ACC112 (cell line): ENCODE data around the gene CDC20.
A peak's percentile ranks its signal among the peaks of the same experiment; 100 is the strongest.
"Not testable (repeated sequence)": the region's sequence is repeated elsewhere in the genome, so short reads cannot be mapped to it uniquely, and the experiment has no call there.

ENCODE experiments used
- H2AFZ ChIP-seq: fragments of 200-600 bp; sonication (generic); one replicate; pipeline ENCODE4 v1.6.0; 2017; ENCODE audit warnings: antibody characterized with exemption, low read length; ENCODE audit not compliant: unreplicated experiment
- H3K27ac ChIP-seq: fragments of 200-600 bp; sonication (generic); 2 replicates; pipeline ENCODE4 v1.5.1; 2014; ENCODE audit warnings: low read depth, mild to moderate bottlenecking, antibody characterized with exemption, low read length, moderate library complexity
- H3K27me3 ChIP-seq: fragments of 200-600 bp; sonication (generic); 2 replicates; pipeline ENCODE4 v1.6.1; 2014; ENCODE audit warnings: mild to moderate bottlenecking, antibody characterized with exemption, low read length, moderate library complexity, mixed read lengths; ENCODE audit not compliant: insufficient read depth
- H3K36me3 ChIP-seq: fragments of 200-600 bp; sonication (generic); 2 replicates; pipeline ENCODE4 v1.6.1; 2016; ENCODE audit warnings: mild to moderate bottlenecking, antibody characterized with exemption, low read length, moderate library complexity, mixed read lengths; ENCODE audit not compliant: insufficient read depth
- H3K4me1 ChIP-seq: fragments of 200-600 bp; sonication (generic); one replicate; pipeline ENCODE4 v1.6.1; 2016; ENCODE audit warnings: low read length, mixed read lengths; ENCODE audit not compliant: insufficient read depth, unreplicated experiment, control insufficient read depth
- H3K4me3 ChIP-seq: fragments of 200-600 bp; sonication (generic); 2 replicates; pipeline ENCODE4 v1.5.1; 2014; ENCODE audit warnings: mild to moderate bottlenecking, low read depth, low read length
- H3K79me2 ChIP-seq: fragments of 200-600 bp; sonication (generic); one replicate; pipeline ENCODE4 v1.6.0; 2016; ENCODE audit warnings: low read length; ENCODE audit not compliant: control insufficient read depth, unreplicated experiment, insufficient read depth

The CDC20 gene

DNA sequence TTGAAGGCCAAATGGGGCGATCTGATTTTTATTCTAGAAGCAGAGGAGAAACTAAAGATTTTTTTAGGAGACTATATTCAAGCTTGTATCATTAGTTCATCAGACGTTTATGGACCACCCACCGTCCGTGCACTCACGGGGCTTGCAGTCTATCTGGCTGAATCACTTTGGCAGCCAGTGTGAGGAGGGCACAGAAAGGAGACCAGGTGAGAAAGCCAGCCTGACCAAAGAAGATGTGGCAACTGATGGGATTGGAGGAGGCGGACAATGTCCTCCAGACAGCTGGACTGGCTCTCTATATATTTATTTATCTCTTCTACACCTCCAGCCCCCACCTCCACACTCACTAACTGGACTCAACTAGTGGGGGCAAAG is 9.9 kb downstream of the CDC20 start:
- peaks cover 50% of the 10 kb centered on the region for H3K4me1 ChIP-seq
- H3K27ac ChIP-seq = peak overlapping the region; percentile 23
- peaks cover 16% of the 10 kb centered on the region; the same call in 1 of the 2 replicates for H3K36me3 ChIP-seq
- H3K27me3 ChIP-seq = no peaks in the 10 kb centered on the region
- peaks cover 46% of the 10 kb centered on the region for H3K79me2 ChIP-seq
- peak overlapping the region; percentile 86 for H3K4me3 ChIP-seq
- H2AFZ ChIP-seq = no peak overlapping the region

DNA sequence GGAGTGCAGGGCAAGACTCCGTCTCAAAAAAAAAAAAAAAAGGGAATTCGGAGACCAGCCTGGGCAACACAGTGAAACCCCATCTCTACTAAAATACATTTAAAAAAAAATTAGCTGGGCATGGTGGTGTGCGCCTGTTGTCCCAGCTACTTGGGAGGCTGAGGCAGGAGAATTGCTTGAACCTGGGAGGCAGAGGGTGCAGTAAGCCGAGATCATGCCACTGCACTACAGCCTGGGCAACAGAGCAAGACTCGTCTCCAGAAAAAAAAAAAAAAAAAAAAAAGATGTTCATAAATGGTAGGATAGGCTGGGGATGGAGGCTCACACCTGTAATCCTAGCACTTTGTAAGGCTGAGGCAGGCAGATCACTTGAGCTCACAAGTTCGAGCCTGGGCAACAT is 11.0 kb downstream of the CDC20 start:
- H3K4me3 ChIP-seq, H2AFZ ChIP-seq, H3K27ac ChIP-seq, H3K36me3 ChIP-seq, H3K27me3 ChIP-seq: not testable (repeated sequence)
- H3K79me2 ChIP-seq = peaks cover 46% of the 10 kb centered on the region
- H3K4me1 ChIP-seq = peaks cover 54% of the 10 kb centered on the region

DNA sequence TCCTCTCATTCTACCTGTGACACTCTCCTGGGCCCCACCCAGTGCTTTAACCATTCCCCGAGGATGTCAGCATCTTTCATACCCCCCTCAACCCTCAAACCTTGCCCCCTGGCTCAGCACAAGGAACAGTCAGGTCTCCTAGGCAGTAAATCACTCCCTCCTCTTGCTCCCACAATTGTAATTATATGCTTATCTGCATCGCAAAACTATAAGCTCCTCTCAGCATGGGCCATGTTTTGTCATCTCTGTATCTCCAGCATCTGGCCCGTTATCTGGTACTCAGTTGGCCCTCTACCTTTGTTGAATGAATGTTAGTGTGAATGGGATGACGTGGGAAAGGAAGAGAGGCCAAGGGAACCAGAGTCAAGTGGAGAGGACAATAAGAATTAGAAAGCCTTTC is 11.8 kb downstream of the CDC20 start:
- no peaks in the 10 kb centered on the region for H3K27me3 ChIP-seq
- H3K27ac ChIP-seq = peak overlapping the region; percentile 92; the same call in 1 of the 2 replicates
- peaks cover 40% of the 10 kb centered on the region for H3K79me2 ChIP-seq
- no peaks in the 10 kb centered on the region for H3K36me3 ChIP-seq
- peaks cover 52% of the 10 kb centered on the region for H3K4me1 ChIP-seq
- H2AFZ ChIP-seq = no peak overlapping the region
- no peak overlapping the region for H3K4me3 ChIP-seq

DNA sequence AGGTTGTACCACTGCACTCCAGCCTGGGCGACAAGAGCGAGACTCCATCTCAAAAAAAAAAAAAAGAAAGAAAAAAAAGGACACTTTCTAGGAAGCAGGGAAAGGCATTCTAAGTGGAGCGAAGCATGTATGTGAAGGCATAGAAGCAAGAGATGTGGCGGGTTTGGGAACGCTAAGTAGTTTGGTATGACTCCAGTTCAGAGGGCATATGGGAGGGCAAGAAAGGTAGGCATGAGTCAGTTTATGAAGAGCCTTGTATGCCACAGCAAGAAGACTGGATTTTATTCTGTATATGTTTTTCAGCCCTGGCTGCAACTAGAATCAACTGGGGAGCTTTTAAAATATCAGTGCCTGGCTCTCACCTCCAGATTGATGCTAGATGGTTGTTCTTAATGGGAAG is 13.4 kb downstream of the CDC20 start:
- peak overlapping the region; percentile 23; the same call in 1 of the 2 replicates for H3K4me3 ChIP-seq

DNA sequence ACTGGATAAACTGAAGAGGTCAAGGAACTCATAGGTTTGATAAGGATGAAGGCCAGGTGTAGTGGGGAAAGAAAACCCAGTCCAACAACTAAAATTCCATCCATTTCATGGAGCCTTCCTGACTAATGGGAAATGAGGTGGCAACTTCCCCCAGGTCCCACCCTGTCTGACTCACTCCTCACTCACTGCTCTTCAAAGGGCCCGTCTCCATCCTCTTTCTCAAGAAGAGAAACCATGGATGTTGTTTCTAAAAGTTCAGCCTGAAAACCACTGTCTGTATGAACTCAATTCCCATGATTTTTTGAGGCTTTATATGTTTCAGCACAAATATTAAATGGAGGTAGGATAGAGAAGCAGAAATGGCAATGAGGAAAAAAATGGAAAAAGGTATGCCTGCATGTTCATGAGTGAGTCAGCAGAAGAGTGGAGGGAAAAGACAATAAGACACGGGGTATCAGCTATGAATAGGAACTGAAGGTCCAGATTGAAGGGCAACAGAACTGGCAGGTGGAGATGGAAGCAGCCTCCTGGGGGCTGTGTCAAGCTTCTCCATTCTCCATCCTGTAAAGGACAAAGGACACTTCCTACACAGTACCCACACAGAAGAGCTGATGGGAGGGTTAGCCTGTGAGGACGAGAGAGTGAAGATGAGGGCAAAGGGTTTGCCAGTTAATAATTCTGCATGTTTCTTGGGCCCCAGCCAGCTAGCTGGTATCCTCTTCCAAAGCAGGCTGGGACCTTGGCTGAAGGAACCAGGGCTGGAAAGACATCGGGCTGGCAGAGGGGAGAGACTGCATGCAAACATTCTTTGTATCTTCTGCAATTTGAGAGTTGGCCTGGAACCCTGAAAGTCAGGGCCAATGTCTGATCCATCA is 14.5 kb downstream of the CDC20 start:
- Histone ChIP-seq H3K36me3 (no peaks in the 10 kb centered on the region), H3K4me3 (peak overlapping the region; percentile 54), H3K79me2 (peaks cover 18% of the 10 kb centered on the region), H3K27ac (peak overlapping the region; percentile 92), H3K27me3 (no peaks in the 10 kb centered on the region), H2AFZ (peak overlapping the region; percentile 47), H3K4me1 (peaks cover 41% of the 10 kb centered on the region)

More for the DNA sequence above, 13.4 kb downstream of the CDC20 start:
- no peaks in the 10 kb centered on the region for H3K27me3 ChIP-seq
- peaks cover 41% of the 10 kb centered on the region for H3K4me1 ChIP-seq
- H2AFZ ChIP-seq = no peak overlapping the region
- peaks cover 24% of the 10 kb centered on the region for H3K79me2 ChIP-seq
- no peaks in the 10 kb centered on the region for H3K36me3 ChIP-seq
- peak overlapping the region; percentile 92 for H3K27ac ChIP-seq

DNA sequence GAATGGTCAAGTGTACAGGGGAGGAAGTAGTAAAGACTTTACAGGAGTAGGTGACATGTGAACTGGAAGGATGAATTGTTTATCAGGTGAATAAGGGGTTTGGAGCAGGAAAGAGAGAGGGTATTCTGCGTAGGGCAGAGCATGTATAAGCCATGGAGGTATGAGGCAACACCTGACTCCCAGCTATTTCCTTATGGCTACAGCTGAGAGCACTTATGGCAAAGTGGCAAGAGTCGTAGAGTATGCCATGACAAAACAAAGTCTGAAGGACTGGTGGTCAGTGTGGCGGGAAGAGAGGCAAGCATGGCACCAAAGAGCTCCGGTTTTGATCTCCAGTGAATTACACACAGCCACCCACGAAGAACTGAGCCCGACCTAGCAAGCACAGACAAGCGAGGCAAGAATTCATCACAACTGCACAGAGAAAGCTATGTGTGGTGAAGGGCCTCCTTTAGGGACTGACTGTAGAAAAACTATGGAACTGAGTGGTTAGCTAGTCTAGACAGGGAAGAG is 18.0 kb downstream of the CDC20 start:
- H3K36me3 ChIP-seq = no peaks in the 10 kb centered on the region

DNA sequence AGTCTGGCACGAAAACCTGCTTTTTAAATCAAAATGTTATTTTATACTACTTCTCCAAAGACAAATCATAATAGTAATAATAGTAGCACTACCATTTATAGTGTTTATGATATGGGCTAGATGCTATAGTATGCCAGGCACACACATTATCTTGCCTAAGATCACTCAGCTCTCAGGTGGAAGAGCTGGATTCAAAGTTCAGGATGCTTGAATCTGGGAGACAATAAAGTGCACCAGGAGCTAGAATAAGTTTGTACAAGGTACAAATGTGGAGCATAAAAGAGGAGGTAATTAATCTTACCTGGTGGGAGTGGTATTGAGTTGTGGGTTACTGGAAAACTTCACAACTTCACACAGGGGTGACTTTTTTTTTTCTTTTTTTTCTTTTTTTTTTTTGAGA is 19.1 kb downstream of the CDC20 start:
- Histone ChIP-seq H3K27me3 (no peaks in the 10 kb centered on the region), H3K27ac (no peak overlapping the region), H3K36me3 (no peaks in the 10 kb centered on the region), H3K79me2 (no peaks in the 10 kb centered on the region), H3K4me1 (peaks cover 15% of the 10 kb centered on the region), H3K4me3 (no peak overlapping the region), H2AFZ (no peak overlapping the region)

More for the DNA sequence above, 18.0 kb downstream of the CDC20 start:
- H3K27me3 ChIP-seq = no peaks in the 10 kb centered on the region
- H3K79me2 ChIP-seq = no peaks in the 10 kb centered on the region
- no peak overlapping the region for H2AFZ ChIP-seq
- H3K27ac ChIP-seq = no peak overlapping the region
- H3K4me3 ChIP-seq = no peak overlapping the region
- peaks cover 25% of the 10 kb centered on the region for H3K4me1 ChIP-seq

DNA sequence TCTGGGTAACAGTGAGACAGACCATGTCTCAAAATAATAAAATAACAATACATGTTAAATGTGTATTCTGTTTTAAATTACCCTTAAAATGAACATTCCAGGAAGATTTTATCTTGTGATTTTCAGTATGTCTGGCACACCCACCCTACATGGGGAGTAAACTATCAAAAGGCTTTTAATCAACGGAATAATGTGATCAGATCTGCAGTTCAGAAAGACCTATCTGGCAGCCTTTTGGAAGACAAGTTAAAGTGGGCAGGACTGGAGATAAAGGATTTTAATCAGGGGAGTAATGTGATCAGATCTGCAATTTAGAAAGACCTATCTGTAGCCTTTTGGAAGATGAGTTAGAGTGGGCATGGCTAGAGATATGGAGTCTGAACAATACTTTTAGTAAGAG is 20.7 kb downstream of the CDC20 start:
- Histone ChIP-seq H3K27ac (no peak overlapping the region), H3K36me3 (peaks cover 4% of the 10 kb centered on the region; the same call in 1 of the 2 replicates), H3K79me2 (no peaks in the 10 kb centered on the region), H3K4me3 (no peak overlapping the region), H2AFZ (no peak overlapping the region), H3K27me3 (no peaks in the 10 kb centered on the region), H3K4me1 (no peaks in the 10 kb centered on the region)

DNA sequence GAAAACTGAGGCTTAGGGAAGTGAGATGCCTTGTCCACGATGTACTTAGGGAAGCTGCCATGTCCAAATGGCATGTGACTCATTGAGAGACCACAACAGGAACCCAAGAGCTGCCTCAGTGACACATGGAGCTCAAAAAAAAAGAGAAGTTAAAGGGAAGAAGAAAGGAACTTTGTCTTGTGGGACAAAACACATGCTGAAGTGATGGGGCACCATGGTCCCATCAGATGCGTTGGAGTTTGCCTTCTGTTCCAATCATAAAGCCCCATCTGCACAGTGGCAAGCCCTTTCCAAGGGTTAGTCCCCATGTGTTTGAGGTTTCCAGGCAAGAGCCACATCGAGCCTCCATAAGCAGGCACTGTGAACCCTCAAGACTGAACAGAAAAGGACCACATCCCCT is 22.8 kb downstream of the CDC20 start:
- Histone ChIP-seq H2AFZ (no peak overlapping the region), H3K79me2 (no peaks in the 10 kb centered on the region), H3K27me3 (no peaks in the 10 kb centered on the region), H3K36me3 (peaks cover 22% of the 10 kb centered on the region), H3K27ac (no peak overlapping the region), H3K4me3 (no peak overlapping the region), H3K4me1 (no peaks in the 10 kb centered on the region)

DNA sequence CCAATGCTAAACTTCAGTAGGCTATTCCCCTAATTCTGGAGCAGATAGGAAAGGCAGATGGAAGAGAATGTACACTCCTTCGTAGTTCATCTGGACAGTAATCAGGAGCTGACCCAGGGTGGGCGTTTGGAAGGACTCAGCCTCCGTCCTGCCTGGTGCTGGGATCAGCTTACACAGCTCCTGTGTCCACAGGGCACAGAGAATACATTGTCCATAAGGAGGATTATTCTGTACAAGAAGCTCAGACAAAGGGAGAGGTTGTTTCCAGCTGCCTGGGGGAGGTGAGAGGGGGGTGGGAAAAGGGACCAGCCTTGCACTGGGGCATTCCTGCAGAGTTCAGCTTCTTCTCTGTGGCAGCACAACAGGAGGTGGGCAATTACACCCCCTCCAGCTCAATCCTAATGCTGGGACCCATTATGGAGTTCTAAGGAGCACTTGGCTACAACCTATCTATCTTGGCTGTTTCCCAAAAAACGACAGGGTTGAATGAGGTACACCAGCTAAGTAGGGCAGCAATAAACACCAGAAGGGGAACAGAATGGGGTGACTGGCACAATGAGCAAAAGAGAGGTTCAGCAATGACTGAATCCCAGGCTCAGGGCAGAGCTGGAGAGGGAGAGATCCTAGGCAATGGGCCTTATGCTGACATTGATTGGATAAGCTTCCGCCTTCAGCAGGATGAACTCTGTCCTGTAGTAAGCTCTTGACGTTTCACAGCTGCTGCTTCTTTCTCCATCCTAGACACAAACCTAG is 23.4 kb downstream of the CDC20 start:
- Histone ChIP-seq H3K27ac (no peak overlapping the region), H3K4me3 (no peak overlapping the region), H3K36me3 (peaks cover 26% of the 10 kb centered on the region), H3K79me2 (peaks cover 4% of the 10 kb centered on the region), H3K27me3 (no peaks in the 10 kb centered on the region), H3K4me1 (no peaks in the 10 kb centered on the region), H2AFZ (no peak overlapping the region)
